D341Med (cell line): ENCODE data around the gene ZSCAN31.
A peak's percentile ranks its signal among the peaks of the same experiment; 100 is the strongest.

Experiments used
- DNase-seq: peaks from one replicate; pipeline ENCODE4 v3.0.0; 2012; ENCODE audit warnings: low spot score

Gene ZSCAN31

GRCh38 chr6:28353356-28353755 is 17.4 kb upstream of the ZSCAN31 start:
- DNase-seq: no peak

GRCh38 chr6:28351493-28351925 is 15.6 kb upstream of the ZSCAN31 start:
- no peak for DNase-seq

- no peak for DNase-seq
Measured at GRCh38 chr6:28351087-28351486, 15.1 kb upstream of the ZSCAN31 start.

GRCh38 chr6:28349892-28350737 is 14.2 kb upstream of the ZSCAN31 start, which contains the start of gene ZKSCAN3:
TSS of gene ZKSCAN3 (plus strand) at chr6:28349947. CDS start at chr6:28359587, 9,640 bp downstream.
- peak; percentile 87 for DNase-seq

- no peak for DNase-seq
Measured at GRCh38 chr6:28349344-28349891, 13.5 kb upstream of the ZSCAN31 start.

GRCh38 chr6:28347119-28347518 is 11.2 kb upstream of the ZSCAN31 start:
- no peak for DNase-seq

GRCh38 chr6:28345201-28345600 is 9.3 kb upstream of the ZSCAN31 start:
- no peak for DNase-seq

- no peak for DNase-seq
Measured at GRCh38 chr6:28343898-28344677, 8.1 kb upstream of the ZSCAN31 start.

- DNase-seq: no peak
Measured at GRCh38 chr6:28340310-28341095, 4.6 kb upstream of the ZSCAN31 start.

GRCh38 chr6:28337121-28337520 is 1.2 kb upstream of the ZSCAN31 start:
- no peak for DNase-seq

GRCh38 chr6:28336284-28337120 is 554 bp upstream of the ZSCAN31 start:
- no peak for DNase-seq

GRCh38 chr6:28335040-28335563 is 846 bp downstream of the ZSCAN31 start:
- DNase-seq: no peak

GRCh38 chr6:28334286-28335039 is 1.5 kb downstream of the ZSCAN31 start:
- DNase-seq: no peak

- DNase-seq: no peak
Measured at GRCh38 chr6:28333599-28334018, 2.3 kb downstream of the ZSCAN31 start.

GRCh38 chr6:28333047-28333446 is 2.9 kb downstream of the ZSCAN31 start:
- DNase-seq: no peak

- no peak for DNase-seq
Measured at GRCh38 chr6:28330041-28330440, 5.9 kb downstream of the ZSCAN31 start.

- no peak for DNase-seq
Measured at GRCh38 chr6:28326371-28326948, 9.5 kb downstream of the ZSCAN31 start.

GRCh38 chr6:28323813-28324424 is 12.0 kb downstream of the ZSCAN31 start:
- no peak for DNase-seq

GRCh38 chr6:28322661-28323060 is 13.3 kb downstream of the ZSCAN31 start:
- DNase-seq: no peak
